Left ventricle myocardium superior (tissue), 1 donor: ENCODE data around the gene STT3B. TPM values are rescaled to one million over a fixed set of nuclear protein-coding genes. Genes with fewer than 3 reads are reported as not detected.
"Not testable (repeated sequence)": the region's sequence is repeated elsewhere in the genome, so short reads cannot be mapped to it uniquely, and the experiment has no call there.

Source experiments
- ATAC-seq: fragments of 200-7000 bp; cut with Tn5 transposase; one replicate; pipeline ENCODE4 v1.9.1; 2020; ENCODE audit warnings: mild to moderate bottlenecking, moderate library complexity
- DNase-seq: peaks from one replicate; pipeline ENCODE4 v3.0.0-alpha.2; 2020
- intact Hi-C: fragments of 100-400 bp; cut with micrococcal nuclease; formaldehyde crosslinking; loops from one replicate; pipeline ENCODE4 v1.11.0; 2022
- long read RNA-seq: library from polyadenylated mRNA; unstranded; transcript quantifications from one replicate; pipeline ENCODE4 v2.0.0, GENCODE V29; 2021
- total RNA-seq: library from RNA; stranded (reverse); fragmentation: NEBNext Ultra II Directional; extraction: Animal tissue kit (Norgen Biotek cat#: 25700); gene quantifications from one replicate; pipeline ENCODE4 v1.2.1, GENCODE V29; 2021
- donor health status: DM: no; HTN: yes; CAD: no; lungs with severe emphysema.

STT3B gene
- total RNA-seq = 97.7 TPM
- long read RNA-seq, full-length matches to known transcripts = 208 of 249 reads
- long read RNA-seq, partial matches to known transcripts = 9 of 249 reads
- long read RNA-seq, other reads (novel, unspliced or antisense) = 32 of 249 reads

DNA sequence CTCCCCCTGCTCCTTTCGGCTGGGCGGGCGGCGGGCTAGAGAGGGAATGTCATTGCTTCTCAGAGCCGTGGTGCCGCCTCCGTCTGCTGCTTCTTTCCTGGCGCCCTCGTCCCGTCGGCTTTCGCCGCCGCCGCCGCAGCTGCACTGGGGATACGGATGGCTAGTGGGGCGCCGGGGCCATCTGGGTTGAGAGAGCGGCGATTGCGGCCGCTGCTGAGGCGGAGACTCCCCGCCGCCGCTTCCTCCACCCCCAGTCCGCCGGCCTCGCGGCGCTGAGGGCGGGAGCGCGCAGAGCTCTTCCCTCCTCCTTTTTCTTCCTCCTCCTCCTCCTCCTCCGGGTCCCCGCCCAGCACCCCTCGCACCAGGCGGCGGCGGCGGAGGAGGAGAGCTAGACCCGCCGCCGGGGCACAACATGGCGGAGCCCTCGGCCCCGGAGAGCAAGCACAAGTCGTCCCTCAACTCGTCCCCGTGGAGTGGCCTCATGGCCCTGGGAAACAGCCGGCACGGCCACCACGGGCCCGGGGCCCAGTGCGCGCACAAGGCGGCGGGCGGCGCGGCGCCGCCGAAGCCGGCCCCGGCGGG, at the start of gene STT3B:
STT3B (plus strand) TSS at position 339 of the 582 bp plus-strand sequence; CDS start at position 413, 74 bp downstream.
- ATAC-seq = peak; percentile 81
- intact Hi-C loops = no loop called here
- DNase-seq = peak; percentile 92

DNA sequence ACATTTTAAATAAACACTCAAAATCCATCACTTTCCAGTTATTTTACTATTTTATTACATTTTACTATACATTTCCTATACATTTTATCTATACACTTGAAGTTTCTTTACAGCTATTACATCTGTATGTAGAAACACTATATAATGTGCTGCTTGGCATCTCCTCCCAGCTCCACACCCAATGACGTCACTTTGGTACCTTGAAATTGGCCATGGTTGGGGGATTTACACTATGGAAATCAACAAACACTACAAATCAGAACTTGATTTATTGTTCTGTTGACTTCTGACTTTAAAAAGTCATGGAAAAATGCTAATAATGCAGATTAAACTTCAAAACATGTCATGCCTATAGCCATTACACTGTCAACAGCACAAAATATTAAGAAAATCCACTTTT, 48.9 kb upstream of the STT3B start:
- intact Hi-C loops = no loop called here
- DNase-seq = no peak
- ATAC-seq = no peak

GRCh38 chr3:31485196-31485595, 47.5 kb upstream of the STT3B start:
- ATAC-seq (no peak), DNase-seq (no peak)
- intact Hi-C loops = no loop called here

- intact Hi-C loops = no loop called here
- ATAC-seq = no peak
- no peak for DNase-seq
Observed at GRCh38 chr3:31486865-31487533, 45.7 kb upstream of the STT3B start.

DNA sequence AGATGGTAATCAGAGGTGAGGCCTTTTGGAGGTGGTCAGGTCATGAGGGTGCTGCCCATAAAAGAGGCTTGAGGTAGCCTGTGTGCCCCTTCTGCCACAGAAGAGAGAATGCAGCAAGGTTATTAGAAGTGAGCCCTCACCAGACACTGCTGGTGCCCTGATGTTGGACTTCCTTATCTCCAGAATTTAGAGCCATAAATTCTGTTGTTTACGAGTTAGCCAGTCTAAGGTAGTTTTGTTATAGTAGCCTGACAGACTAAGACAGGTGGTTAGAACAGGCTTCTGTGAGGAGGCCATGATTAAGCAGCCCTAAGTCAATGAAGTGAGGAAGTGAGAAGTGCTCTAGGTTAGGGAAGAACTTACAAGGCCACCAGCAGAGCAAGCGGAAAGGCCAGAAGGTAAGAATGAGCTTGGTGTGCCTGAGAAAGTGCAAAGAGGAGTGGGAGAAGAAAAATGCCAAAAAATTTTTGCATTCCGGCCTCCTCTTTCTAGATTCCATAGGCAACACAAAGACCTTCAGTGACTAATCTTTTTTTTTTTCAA, 44.2 kb upstream of the STT3B start:
- intact Hi-C loops = no loop called here
- DNase-seq (no peak), ATAC-seq (no peak)

DNA sequence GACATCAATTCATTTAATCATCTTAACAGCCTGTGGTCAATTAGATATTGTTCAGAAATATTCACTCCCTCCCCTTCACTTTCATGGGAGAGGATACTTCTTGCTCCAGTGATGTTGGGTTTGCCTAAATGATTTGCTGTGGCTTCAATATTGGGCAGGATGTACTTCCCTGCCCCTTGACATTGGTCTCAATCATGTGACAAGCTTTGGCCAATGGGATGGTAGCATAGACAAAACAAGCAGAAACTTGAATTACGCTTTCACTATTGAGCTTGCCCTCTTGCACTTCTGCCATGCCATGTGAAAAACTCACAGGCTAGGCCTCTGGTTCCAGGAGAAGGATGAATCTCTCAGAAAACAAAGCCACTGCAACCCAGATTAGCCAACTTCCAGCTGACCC, 42.2 kb upstream of the STT3B start:
- intact Hi-C loops = no loop called here
- DNase-seq = no peak
- no peak for ATAC-seq

- DNase-seq = no peak
- ATAC-seq = no peak
- intact Hi-C loops = no loop called here
Observed at GRCh38 chr3:31491660-31492059, 41.1 kb upstream of the STT3B start.

- intact Hi-C loops = no loop called here
- ATAC-seq = no peak
- no peak for DNase-seq
Observed at GRCh38 chr3:31493149-31493548, 39.6 kb upstream of the STT3B start.

- intact Hi-C loops = no loop called here
- ATAC-seq = no peak
- no peak for DNase-seq
Observed at GRCh38 chr3:31495971-31496665, 36.6 kb upstream of the STT3B start.

- no peak for ATAC-seq
- DNase-seq = no peak
- intact Hi-C loops = no loop called here
Observed at GRCh38 chr3:31498791-31499190, 33.9 kb upstream of the STT3B start.

GRCh38 chr3:31499281-31499680, 33.4 kb upstream of the STT3B start:
- DNase-seq (no peak), ATAC-seq (no peak)
- intact Hi-C loops = no loop called here

DNA sequence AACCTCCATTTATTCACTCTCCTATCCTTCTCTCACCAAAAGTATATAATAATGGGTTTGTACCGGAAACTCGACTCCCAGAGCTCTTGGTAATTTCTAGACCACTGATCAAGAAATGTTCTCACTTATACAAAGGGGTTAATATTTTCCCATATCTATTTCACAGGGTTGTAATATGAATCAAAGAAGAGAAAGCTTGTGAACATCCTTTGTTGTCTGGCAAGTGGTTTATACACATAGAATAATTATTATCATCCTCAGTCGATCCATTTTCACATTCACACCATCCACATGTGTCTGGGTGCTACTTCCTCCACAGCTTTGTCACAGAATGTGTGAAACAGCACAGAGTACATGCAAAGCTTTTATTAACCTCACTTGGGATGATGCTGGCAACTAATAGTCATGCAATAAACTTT, 29.9 kb upstream of the STT3B start:
- DNase-seq (no peak), ATAC-seq (no peak)
- intact Hi-C loops = no loop called here

- intact Hi-C loops = no loop called here
- ATAC-seq (no peak), DNase-seq (no peak)
Observed at GRCh38 chr3:31503456-31503855, 29.3 kb upstream of the STT3B start.

- ATAC-seq = no peak
- intact Hi-C loops = no loop called here
Observed at GRCh38 chr3:31504230-31504629, 28.5 kb upstream of the STT3B start.

DNA sequence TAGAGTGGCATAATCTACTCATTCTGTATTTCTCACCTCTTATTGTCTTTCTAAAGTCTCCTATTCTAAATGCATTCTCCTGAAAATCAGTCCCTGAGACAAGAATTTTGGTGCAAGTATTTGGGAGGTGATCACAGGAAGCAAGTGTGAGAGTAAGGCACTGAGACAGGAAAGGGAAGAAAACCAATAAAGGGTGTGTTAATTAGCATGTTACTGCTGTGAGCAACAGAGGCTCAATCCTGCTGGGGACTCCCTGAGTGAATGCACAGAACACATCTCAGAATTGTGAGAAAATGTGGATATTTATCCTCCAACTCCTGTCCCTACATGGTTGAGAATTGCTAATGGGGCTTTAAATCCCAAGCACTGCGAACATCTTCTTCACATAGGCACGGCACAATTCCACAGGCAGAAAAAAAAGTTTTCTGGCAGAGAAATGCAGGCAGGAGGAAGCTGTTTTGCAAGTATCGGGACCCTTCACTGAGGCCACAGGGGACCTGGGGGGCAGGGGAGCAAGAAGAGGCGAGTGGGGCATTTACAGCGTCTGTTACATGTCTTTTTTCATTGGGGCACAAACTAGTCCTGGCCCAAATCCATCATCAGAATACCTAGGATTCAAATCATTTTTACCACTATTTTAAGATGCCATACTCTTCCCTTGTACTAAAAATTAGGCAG, 27.2 kb upstream of the STT3B start:
- DNase-seq = no peak
- intact Hi-C loops = no loop called here

More at GRCh38 chr3:31504230-31504629, 28.5 kb upstream of the STT3B start:
- no peak for DNase-seq

GRCh38 chr3:31506515-31506914, 26.2 kb upstream of the STT3B start:
- ATAC-seq, DNase-seq, intact Hi-C loops: not testable (repeated sequence)

More for the DNA sequence above, 27.2 kb upstream of the STT3B start:
- ATAC-seq = no peak

- no peak for ATAC-seq
- intact Hi-C loops = no loop called here
- no peak for DNase-seq
Observed at GRCh38 chr3:31508452-31509146, 24.1 kb upstream of the STT3B start.

- DNase-seq = no peak
- intact Hi-C loops = no loop called here
Observed at GRCh38 chr3:31509147-31509728, 23.5 kb upstream of the STT3B start.

GRCh38 chr3:31514570-31514969, 18.2 kb upstream of the STT3B start:
- DNase-seq (no peak), ATAC-seq (no peak)
- intact Hi-C loops = no loop called here

More at GRCh38 chr3:31509147-31509728, 23.5 kb upstream of the STT3B start:
- no peak for ATAC-seq
